Measurements from ENCODE around the gene SLC25A21. TPM values are rescaled to one million over a fixed set of nuclear protein-coding genes. Genes with fewer than 3 reads are reported as not detected.

The SLC25A21 gene
- total and polyA plus RNA-seq, 9 donors, result 0.57 to 1.6 (median 1.1) TPM; not detected in 1

- TF ChIP-seq POLR2A (IDR thresholded peaks at IDR 0.05) (no peak), EP300 (IDR thresholded peaks at IDR 0.05) (no peak), CTCF (IDR thresholded peaks at IDR 0.05) (no peak)
- no peaks in the 10 kb centered on the region for H3K27me3 ChIP-seq
- no peaks in the 10 kb centered on the region for H3K36me3 ChIP-seq
- no peak overlapping the region for H3K27ac ChIP-seq
- intact Hi-C loops (cut with DNase I), result no loop called here
- H3K4me3 ChIP-seq, result no peak overlapping the region
- DNase-seq, result no peak
- no peaks in the 10 kb centered on the region for H3K4me1 ChIP-seq (ENCODE audit: insufficient read depth)
- no peaks in the 10 kb centered on the region for H3K9me3 ChIP-seq
Measured at GRCh38 chr14:36938678-36939077, 233.7 kb downstream of the SLC25A21 start.

GRCh38 chr14:36935976-36936678 is 236.3 kb downstream of the SLC25A21 start:
- Histone ChIP-seq H3K36me3 (no peaks in the 10 kb centered on the region), H3K27ac (no peak overlapping the region), H3K4me1 (ENCODE audit: insufficient read depth) (no peaks in the 10 kb centered on the region), H3K27me3 (no peaks in the 10 kb centered on the region), H3K9me3 (no peaks in the 10 kb centered on the region), H3K4me3 (no peak overlapping the region)
- WGBS, 3 donors, result 35 to 50% (median 39%) methylated on average over 6 of the region's 6 CpGs
- no peak for TF ChIP-seq POLR2A (IDR thresholded peaks at IDR 0.05)
- no peak for TF ChIP-seq CTCF (IDR thresholded peaks at IDR 0.05)
- TF ChIP-seq EP300 (IDR thresholded peaks at IDR 0.05), result no peak
- intact Hi-C loops (cut with DNase I), result no loop called here
- DNase-seq, result no peak

GRCh38 chr14:36934304-36934703 is 238.1 kb downstream of the SLC25A21 start:
- Histone ChIP-seq H3K4me3 (no peak overlapping the region), H3K4me1 (ENCODE audit: insufficient read depth) (no peaks in the 10 kb centered on the region), H3K36me3 (no peaks in the 10 kb centered on the region), H3K9me3 (no peaks in the 10 kb centered on the region), H3K27me3 (no peaks in the 10 kb centered on the region), H3K27ac (no peak overlapping the region)
- DNase-seq, result no peak
- WGBS, 3 donors, result 27 to 34% (median 31%) methylated on average over 1 of the region's 1 CpG
- intact Hi-C loops (cut with DNase I), result no loop called here
- no peak for TF ChIP-seq CTCF (IDR thresholded peaks at IDR 0.05)
- no peak for TF ChIP-seq EP300 (IDR thresholded peaks at IDR 0.05)
- no peak for TF ChIP-seq POLR2A (IDR thresholded peaks at IDR 0.05)

GRCh38 chr14:36931791-36932190 is 240.6 kb downstream of the SLC25A21 start:
- no peak for DNase-seq
- no peaks in the 10 kb centered on the region for H3K4me1 ChIP-seq (ENCODE audit: insufficient read depth)
- no peak overlapping the region for H3K4me3 ChIP-seq
- no peaks in the 10 kb centered on the region for H3K9me3 ChIP-seq
- WGBS, 3 donors, result 70 to 83% (median 77%) methylated on average over 2 of the region's 2 CpGs
- no peaks in the 10 kb centered on the region for H3K36me3 ChIP-seq
- no peak for TF ChIP-seq CTCF (IDR thresholded peaks at IDR 0.05)
- no peak for TF ChIP-seq POLR2A (IDR thresholded peaks at IDR 0.05)
- TF ChIP-seq EP300 (IDR thresholded peaks at IDR 0.05), result no peak
- intact Hi-C loops (cut with DNase I), result no loop called here
- H3K27me3 ChIP-seq, result no peaks in the 10 kb centered on the region
- H3K27ac ChIP-seq, result no peak overlapping the region

All from ovary (tissue), 9 donors.